ENCODE data around the gene NECAB3. TPM values are rescaled to one million over a fixed set of nuclear protein-coding genes. Genes with fewer than 3 reads are reported as not detected.

The NECAB3 gene
- total and polyA plus RNA-seq, 2 of the 4 experiments (the other 2 are of a cell fraction) = 8.6 to 28.4 TPM

DNA sequence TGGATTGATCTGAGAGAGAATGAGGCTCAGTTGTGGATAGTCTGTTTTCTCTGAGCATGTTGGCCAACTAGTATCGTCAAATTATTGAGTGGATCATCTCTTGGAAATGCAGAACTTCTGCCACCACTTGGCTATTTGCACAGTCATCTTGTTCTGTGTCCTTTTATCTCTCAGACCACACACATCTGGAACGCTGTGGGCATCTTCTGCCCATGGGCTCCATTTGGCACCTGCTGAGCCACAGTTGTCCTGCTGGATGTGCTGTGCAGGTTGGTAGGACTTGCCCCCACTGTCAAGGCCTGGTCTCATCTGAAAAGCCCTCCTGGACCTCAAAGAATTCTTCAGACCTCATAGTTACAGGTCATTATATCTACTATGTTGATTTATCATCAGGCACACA is 28.8 kb downstream of the NECAB3 start:
- no peak overlapping the region for H4K8ac ChIP-seq (ENCODE audit: low read depth in 2 of 2, low read length in 2 of 2)
- H3K9ac ChIP-seq (ENCODE audit: low read depth, low read length) = no peak overlapping the region
- H4K91ac ChIP-seq (ENCODE audit: insufficient read depth, low read depth, low read length) = no peak overlapping the region
- no peak overlapping the region for H3K14ac ChIP-seq (replicated peaks; ENCODE audit: low read depth, low read length)
- H2BK20ac ChIP-seq (ENCODE audit: low read depth, low read length) = no peak overlapping the region
- no peak overlapping the region for H4K5ac ChIP-seq (ENCODE audit: low read depth, low read length)
- H3K4me2 ChIP-seq (ENCODE audit: low read depth, low read length) = no peak overlapping the region
- ATAC-seq (ENCODE audit: low read depth) (no peak), DNase-seq (no peak)
- H2AK9ac ChIP-seq (replicated peaks; ENCODE audit: low read depth, low read length, poor library complexity) = no peak overlapping the region
- no peaks in the 10 kb centered on the region for H3K27me3 ChIP-seq (ENCODE audit: control insufficient read depth, insufficient read depth, low read length)
- H4K20me1 ChIP-seq (ENCODE audit: insufficient read depth, low read length) = peaks cover 9% of the 10 kb centered on the region; the same call in 1 of the 2 replicates
- no TSS peak for BruUV-seq (replicated peaks)
- H2AFZ ChIP-seq (replicated peaks; ENCODE audit: low read length, poor library complexity) = no peak overlapping the region
- CTCF ChIA-PET = interaction anchor here (0.7 kb wide), 1 partner anchor 188 kb away, joined by 3 read pairs; no protein-coding TSS in a partner anchor
- H3K56ac ChIP-seq (ENCODE audit: extremely low read depth, insufficient read depth, low read length) = no peak overlapping the region
- 100% methylated on average over 1 of the region's 2 CpGs; no CpG with 5 or more reads in 1 of the 2 experiments for WGBS, 2 experiments (ENCODE audit: extremely low coverage in 2 of 2, insufficient read length in 1 of 2)
- TF ChIP-seq MAFK (IDR thresholded peaks at IDR 0.05; ENCODE audit: low read depth, low read length) = no peak
- TF ChIP-seq ELK1 (IDR thresholded peaks at IDR 0.05; ENCODE audit: borderline replicate concordance, low read depth, low read length) = no peak
- TF ChIP-seq RCOR1 (IDR thresholded peaks at IDR 0.05; ENCODE audit: insufficient replicate concordance, low read length) = no peak
- TF ChIP-seq, protein P1, sequence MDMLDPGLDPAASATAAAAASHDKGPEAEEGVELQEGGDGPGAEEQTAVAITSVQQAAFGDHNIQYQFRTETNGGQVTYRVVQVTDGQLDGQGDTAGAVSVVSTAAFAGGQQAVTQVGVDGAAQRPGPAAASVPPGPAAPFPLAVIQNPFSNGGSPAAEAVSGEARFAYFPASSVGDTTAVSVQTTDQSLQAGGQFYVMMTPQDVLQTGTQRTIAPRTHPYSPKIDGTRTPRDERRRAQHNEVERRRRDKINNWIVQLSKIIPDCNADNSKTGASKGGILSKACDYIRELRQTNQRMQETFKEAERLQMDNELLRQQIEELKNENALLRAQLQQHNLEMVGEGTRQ (IDR thresholded peaks at IDR 0.05; ENCODE audit: low read depth, low read length) = no peak
- TF ChIP-seq RFX5 (IDR thresholded peaks at IDR 0.05; ENCODE audit: low read depth, low read length) = no peak
- H2BK15ac ChIP-seq (ENCODE audit: low read depth, low read length) = no peak overlapping the region
- no peak overlapping the region for H3K4me3 ChIP-seq (ENCODE audit: insufficient read depth, low read depth, low read length)
- intact Hi-C loops (cut with micrococcal nuclease) (no loop called here), dilution Hi-C loops (cut with HindIII; ENCODE audit: low sequenced_read_pairs, unreplicated experiment) (no loop called here), in situ Hi-C loops (cut with MboI; ENCODE audit: low sequenced_read_pairs) (no loop called here)
- peaks cover 14% of the 10 kb centered on the region; the same call in 1 of the 2 replicates for H3K9me1 ChIP-seq (ENCODE audit: insufficient read depth, low read length)
- H2BK5ac ChIP-seq (ENCODE audit: low read depth, low read length, poor library complexity, severe bottlenecking) = no peak overlapping the region
- H2AK5ac ChIP-seq (ENCODE audit: low read depth, low read length) = no peak overlapping the region
- H3K27ac ChIP-seq (ENCODE audit: insufficient read depth, low read length) = no peak overlapping the region
- peaks cover 31% of the 10 kb centered on the region for H3K36me3 ChIP-seq (ENCODE audit: control insufficient read depth, insufficient read depth, low read length)
- no peak overlapping the region for H3K23ac ChIP-seq (ENCODE audit: low read depth, low read length)
- POLR2A ChIA-PET (ENCODE audit: unreplicated experiment) = no interaction called here
- H3K18ac ChIP-seq (ENCODE audit: low read depth, low read length) = no peak overlapping the region
- no peaks in the 10 kb centered on the region for H3K9me3 ChIP-seq (ENCODE audit: control insufficient read depth, insufficient read depth, low read length)
- 0 out of 2 replicates have a peak, but pooled peaks cover 3% of the 10 kb centered on the region for H3K4me1 ChIP-seq (ENCODE audit: control insufficient read depth, insufficient read depth, low read length)
- H3K79me1 ChIP-seq (ENCODE audit: low read depth in 1 of 2, low read length in 2 of 2) = no peaks in the 10 kb centered on the region; a peak in 1 of 4 replicates
- no peak overlapping the region for H2BK120ac ChIP-seq (ENCODE audit: low read depth, low read length)
- no peak overlapping the region for H3K4ac ChIP-seq (ENCODE audit: low read depth, low read length)

Measured in IMR-90 (cell line).